OCI-LY1 (cell line): ENCODE measurements around the gene ZMYND10.

Experiments used
- H2AFZ ChIP-seq: fragments of 200-600 bp; sonication (generic), shearing (Covaris generic); 2 replicates; pipeline ENCODE4 v1.6.0; 2014; ENCODE audit warnings: antibody characterized with exemption, mild to moderate bottlenecking, low read length
- H3F3A ChIP-seq: fragments of 200-600 bp; sonication (generic), shearing (Covaris generic); 2 replicates; pipeline ENCODE4 v1.6.0; 2014; ENCODE audit warnings: mild to moderate bottlenecking, antibody characterized with exemption, low read length, moderate library complexity; ENCODE audit not compliant: insufficient read depth
- H3K27ac ChIP-seq: fragments of 200-600 bp; sonication (generic); 2 replicates; pipeline ENCODE4 v1.5.1; 2014; ENCODE audit warnings: low read length, mixed run types, mild to moderate bottlenecking, low read depth; ENCODE audit not compliant: poor library complexity, severe bottlenecking
- H3K27me3 ChIP-seq: fragments of 200-600 bp; sonication (generic); 2 replicates; pipeline ENCODE4 v1.6.0; 2014; ENCODE audit warnings: antibody characterized with exemption, mild to moderate bottlenecking, low read length, moderate library complexity; ENCODE audit not compliant: insufficient read depth
- H3K36me3 ChIP-seq: fragments of 200-600 bp; sonication (generic); 2 replicates; pipeline ENCODE4 v1.6.1; 2014; ENCODE audit warnings: mild to moderate bottlenecking, antibody characterized with exemption, low read length, moderate library complexity, mixed read lengths; ENCODE audit not compliant: insufficient read depth
- H3K4me1 ChIP-seq: fragments of 200-600 bp; sonication (generic); 2 replicates; pipeline ENCODE4 v1.5.1; 2014; ENCODE audit warnings: mild to moderate bottlenecking, low read length, moderate library complexity; ENCODE audit not compliant: insufficient read depth, severe bottlenecking
- H3K4me2 ChIP-seq: fragments of 200-600 bp; sonication (generic), shearing (Covaris generic); 2 replicates; pipeline ENCODE4 v1.6.1; 2014; ENCODE audit warnings: low read length
- H3K4me3 ChIP-seq: fragments of 200-600 bp; sonication (generic); 2 replicates; pipeline ENCODE4 v1.5.1; 2014; ENCODE audit warnings: low read length, low read depth, mild to moderate bottlenecking, mixed read lengths; ENCODE audit not compliant: poor library complexity, severe bottlenecking
- H3K79me2 ChIP-seq: fragments of 200-600 bp; shearing (Covaris generic); 2 replicates; pipeline ENCODE4 v1.6.1; 2016; ENCODE audit warnings: mixed run types, low read length, mixed read lengths; ENCODE audit not compliant: insufficient read depth
- H3K9ac ChIP-seq: fragments of 200-600 bp; sonication (generic), shearing (Covaris generic); 2 replicates; pipeline ENCODE4 v1.6.1; 2014; ENCODE audit warnings: mild to moderate bottlenecking, low read length, mixed read lengths
- H3K9me2 ChIP-seq: fragments of 200-600 bp; sonication (generic), shearing (Covaris generic); 2 replicates; pipeline ENCODE4 v1.6.1; 2014; ENCODE audit warnings: low read depth, mild to moderate bottlenecking, low read length, mixed read lengths
- H3K9me3 ChIP-seq: fragments of 200-600 bp; shearing (Covaris generic); 2 replicates; pipeline ENCODE4 v1.6.1; 2014; ENCODE audit warnings: low read length, mixed read lengths
- H4K20me1 ChIP-seq: fragments of 200-600 bp; sonication (generic), shearing (Covaris generic); 2 replicates; pipeline ENCODE4 v1.6.0; 2016; ENCODE audit warnings: mild to moderate bottlenecking, low read length; ENCODE audit not compliant: insufficient read depth
- CTCF ChIP-seq: fragments of 200-600 bp; sonication (generic), shearing (Covaris generic); IDR thresholded peaks from 2 replicates; pipeline ENCODE4 v1.5.1; 2017; ENCODE audit warnings: mild to moderate bottlenecking, antibody characterized with exemption, low read length, moderate library complexity, mixed read lengths
- EZH2 ChIP-seq: fragments of 200-600 bp; sonication (generic), shearing (Covaris generic); IDR thresholded peaks from 2 replicates; pipeline ENCODE4 v1.8.0; 2017; ENCODE audit warnings: borderline replicate concordance, mixed run types, mild to moderate bottlenecking, antibody characterized with exemption, low read length, moderate library complexity, mixed read lengths

Gene ZMYND10

GRCh38 chr3:50303013-50303815 lies 42.3 kb downstream of the ZMYND10 start, which contains the start of gene HYAL1:
HYAL1 (minus strand) TSS chr3:50303574; CDS start chr3:50302956, 618 bp downstream.
- Histone ChIP-seq H2AFZ (no peak within 1 kb of the TSS), H3K4me3 (no peak within 1 kb of the TSS), H3K9ac (no peak within 1 kb of the TSS), H3F3A (no peaks in the 10 kb centered on the region), H3K79me2 (no peaks in the 10 kb centered on the region), H3K9me3 (no peaks in the 10 kb centered on the region), H3K4me2 (no peak within 1 kb of the TSS), H4K20me1 (no peaks in the 10 kb centered on the region), H3K36me3 (no peaks in the 10 kb centered on the region; the same call in 1 of the 2 replicates), H3K27me3 (no peaks in the 10 kb centered on the region), H3K27ac (no peak within 1 kb of the TSS), H3K4me1 (peaks cover 18% of the 10 kb centered on the region), H3K9me2 (no peaks in the 10 kb centered on the region)
- no peak for TF ChIP-seq EZH2
- TF ChIP-seq CTCF: no peak

DNA sequence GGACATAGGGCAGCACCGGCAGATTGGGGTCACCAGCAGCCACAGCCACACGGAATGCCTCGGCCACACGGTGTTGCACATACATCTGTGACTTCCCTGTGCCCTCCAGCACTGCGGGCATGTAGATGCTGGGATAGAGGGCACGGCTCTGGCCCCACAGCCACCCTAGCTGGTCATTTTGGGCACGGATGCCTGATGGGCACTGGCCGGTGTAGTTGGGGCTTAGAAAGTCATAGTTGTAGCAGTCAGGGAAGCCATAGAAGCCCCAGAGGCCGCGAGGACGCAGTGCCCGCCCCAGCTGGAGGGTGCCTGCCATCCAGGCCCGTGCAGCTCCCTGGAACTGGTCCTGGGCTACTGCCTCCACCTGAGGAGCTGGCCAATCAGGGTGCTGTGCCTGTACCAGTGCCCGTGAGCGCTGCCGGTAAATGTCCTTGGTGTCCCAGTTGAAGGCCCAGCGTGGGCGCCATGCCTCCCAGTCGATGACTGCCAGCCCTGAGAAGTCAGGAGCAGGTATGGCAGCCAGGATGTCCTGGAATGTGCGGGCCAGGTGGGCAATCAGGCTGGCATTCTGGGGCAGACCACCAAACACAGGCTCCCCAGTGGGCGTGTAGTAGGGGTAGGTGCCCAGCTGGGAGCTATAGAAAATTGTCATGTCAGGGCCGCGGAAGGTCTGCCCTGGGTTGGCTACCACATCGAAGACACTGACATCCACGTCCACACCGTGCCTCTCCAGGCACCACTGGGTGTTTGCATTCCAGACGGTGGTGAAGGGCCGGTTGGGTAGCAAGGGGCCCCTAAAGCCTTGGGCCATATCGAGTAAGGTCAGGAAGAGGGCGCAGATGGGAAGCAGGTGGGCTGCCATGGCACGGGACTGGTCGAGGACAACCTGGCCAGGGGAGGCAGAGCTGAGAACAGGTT lies 43.2 kb downstream of the ZMYND10 start:
- H3K4me2 ChIP-seq: no peak overlapping the region
- no peak overlapping the region for H3K27ac ChIP-seq

More for the DNA sequence above, 43.2 kb downstream of the ZMYND10 start:
- Histone ChIP-seq H4K20me1 (no peaks in the 10 kb centered on the region), H3K4me1 (peaks cover 21% of the 10 kb centered on the region), H3K9ac (no peak overlapping the region), H3K36me3 (no peaks in the 10 kb centered on the region; the same call in 1 of the 2 replicates), H3K4me3 (no peak overlapping the region), H3K79me2 (no peaks in the 10 kb centered on the region), H2AFZ (no peak overlapping the region), H3K9me3 (no peaks in the 10 kb centered on the region), H3K27me3 (no peaks in the 10 kb centered on the region), H3F3A (no peaks in the 10 kb centered on the region), H3K9me2 (no peaks in the 10 kb centered on the region)
- no peak for TF ChIP-seq CTCF
- no peak for TF ChIP-seq EZH2
